HG03196 (cell line): ENCODE measurements around the gene COBL.

Experiments used
- ATAC-seq: cut with Tn5 transposase; IDR thresholded peaks from one replicate; pipeline ENCODE4 v1.9.1; 2021; ENCODE audit not compliant: unreplicated experiment

The COBL gene

GRCh38 chr7:51328351-51328801 lies 11.8 kb upstream of the COBL start:
- no peak for ATAC-seq

DNA sequence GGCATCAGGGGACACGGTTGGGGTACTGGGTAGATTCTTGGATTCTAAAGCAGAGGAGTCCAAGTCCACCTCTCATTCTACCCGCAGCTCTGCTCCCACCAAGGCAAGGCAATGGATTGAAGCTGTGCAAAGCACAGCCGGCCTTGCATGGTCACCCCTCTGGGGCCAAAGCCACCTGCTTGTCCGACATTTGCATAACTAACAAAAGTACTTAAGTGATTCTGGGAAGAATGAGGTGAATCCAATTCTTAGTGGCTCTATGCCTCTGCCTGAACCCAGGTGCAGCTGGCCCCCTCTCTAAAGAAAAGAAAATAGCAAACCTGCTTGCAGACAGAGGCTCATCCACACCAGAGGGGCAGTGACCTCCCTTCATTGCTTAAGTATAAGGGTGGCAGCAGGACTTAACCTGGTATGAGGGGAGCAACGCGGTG lies 10.7 kb upstream of the COBL start:
- ATAC-seq, result no peak

GRCh38 chr7:51326656-51327286 lies 10.2 kb upstream of the COBL start:
- no peak for ATAC-seq

DNA sequence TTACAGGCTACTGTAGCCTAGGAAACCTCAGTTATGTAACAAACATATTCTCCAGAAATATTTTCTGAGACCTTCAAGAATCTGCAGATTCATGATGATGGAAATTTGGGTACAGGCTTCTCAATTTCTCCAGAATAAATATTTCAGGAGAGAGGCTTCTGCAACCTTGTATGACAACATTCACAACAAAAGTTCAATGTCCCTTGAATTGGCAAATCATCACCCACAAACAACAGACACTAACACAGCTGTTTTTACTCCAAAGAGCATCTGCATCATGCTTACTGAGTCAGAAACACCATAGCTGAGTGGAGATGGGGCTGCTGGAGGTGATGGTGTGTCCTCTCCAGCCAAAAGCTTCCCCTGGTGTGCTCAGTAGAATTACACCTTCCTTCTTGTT lies 9.3 kb upstream of the COBL start:
- no peak for ATAC-seq

DNA sequence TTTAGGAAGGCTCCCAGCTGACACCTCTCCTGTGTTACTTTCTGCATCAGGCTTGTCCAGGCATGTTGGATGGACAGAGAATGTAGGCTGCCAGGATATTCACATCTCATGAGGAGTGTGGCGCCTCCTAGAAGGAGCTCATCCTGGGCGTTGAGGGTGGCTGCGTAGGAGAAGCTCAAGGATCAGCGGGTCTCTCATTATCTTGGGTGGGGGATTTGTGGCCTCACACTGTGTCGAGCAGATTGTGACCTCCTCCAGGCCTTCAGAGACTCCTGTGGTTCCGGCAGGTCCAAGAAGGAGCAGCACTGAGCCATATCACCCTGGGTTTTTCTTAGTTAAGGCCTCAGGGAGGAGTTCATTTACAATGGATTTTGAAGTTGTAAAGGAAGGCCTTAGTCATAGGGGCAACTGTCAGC lies 8.7 kb upstream of the COBL start:
- no peak for ATAC-seq

GRCh38 chr7:51324206-51324898 lies 7.7 kb upstream of the COBL start:
- ATAC-seq, result no peak

DNA sequence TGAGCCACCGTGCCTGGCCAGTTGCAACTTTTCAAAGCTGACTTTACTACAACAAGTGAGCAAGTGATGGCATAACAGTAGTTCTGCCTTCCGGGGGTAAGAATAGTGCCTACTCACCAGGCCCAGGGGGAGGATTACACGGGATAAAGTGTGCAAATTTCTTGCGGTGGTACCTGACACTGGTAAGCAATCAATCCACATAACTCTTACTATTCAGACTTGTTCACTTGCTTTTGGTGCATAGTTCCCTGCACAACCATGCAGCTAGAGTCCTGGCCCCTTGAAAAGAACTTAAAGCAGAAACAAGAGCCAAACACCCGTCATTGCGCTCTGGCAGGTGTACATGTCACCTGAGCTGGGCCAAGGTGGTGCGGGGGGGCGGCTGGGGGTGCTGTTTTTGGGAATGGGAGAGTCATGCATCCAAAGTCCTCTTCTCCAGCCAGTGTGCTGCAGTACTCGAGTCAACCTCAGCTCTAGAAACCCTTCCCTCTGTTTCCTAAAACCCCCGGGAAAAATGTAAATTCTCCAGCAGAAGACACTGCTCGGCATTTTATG lies 5.4 kb upstream of the COBL start:
- no peak for ATAC-seq

- ATAC-seq, result no peak
Observed at GRCh38 chr7:51318886-51319579, 2.4 kb upstream of the COBL start.

DNA sequence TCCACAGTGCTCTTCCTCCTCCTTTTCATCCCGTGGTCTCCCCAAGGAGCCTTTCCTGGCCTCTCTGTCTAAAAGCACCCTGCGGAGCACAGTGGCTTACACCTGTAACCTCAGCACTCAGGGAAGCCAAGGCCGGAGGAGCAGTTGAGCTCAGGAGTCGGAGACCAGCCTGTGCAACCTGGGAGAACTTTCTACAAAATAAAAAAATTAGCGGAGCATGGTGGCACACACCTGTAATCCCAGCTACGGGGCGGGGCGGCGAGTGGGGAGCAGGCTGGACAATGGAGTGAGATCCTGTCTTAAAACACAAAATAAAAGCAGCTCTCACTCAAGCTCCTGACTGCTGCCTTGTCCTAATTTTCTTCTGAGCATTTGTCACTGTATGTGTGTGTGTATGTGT lies 1.4 kb upstream of the COBL start:
- no peak for ATAC-seq

DNA sequence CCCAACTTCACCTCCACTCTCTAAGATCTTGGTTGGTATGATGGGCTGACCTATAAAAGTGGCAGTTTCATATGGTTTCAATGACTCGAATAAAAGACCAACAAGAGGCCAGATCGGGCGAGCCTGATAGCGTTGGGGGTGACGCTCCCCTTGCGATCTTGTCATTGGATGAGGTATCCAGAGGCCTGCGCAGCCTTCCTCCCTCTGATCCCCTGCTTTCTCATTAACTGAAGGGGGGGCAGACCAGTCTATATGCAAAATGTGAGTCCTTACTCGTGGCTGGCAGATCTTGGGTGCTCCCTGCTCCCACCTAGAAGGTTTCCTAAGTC lies 937 bp upstream of the COBL start:
- no peak for ATAC-seq

DNA sequence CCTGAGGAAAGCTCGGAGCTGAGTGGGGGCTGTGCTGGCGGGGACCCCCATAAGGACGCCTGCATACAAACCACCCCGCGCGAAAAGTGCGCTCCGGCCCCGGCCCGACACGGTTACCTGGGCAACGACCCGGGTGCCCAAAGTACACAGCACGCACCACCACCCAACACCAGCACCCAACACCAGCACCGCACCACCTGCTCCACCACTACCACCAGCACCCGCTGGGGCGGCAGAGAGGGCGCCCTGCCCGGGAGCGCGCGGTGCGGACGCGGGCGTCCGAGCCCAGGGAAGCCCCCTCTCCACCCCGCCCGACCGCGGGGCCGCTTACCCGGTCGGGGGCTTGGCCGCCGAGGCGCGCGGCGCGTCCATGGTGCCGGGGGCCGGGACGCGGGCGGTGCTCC lies 345 bp downstream of the COBL start:
- ATAC-seq, result no peak

GRCh38 chr7:51315393-51316261 lies 982 bp downstream of the COBL start:
- no peak for ATAC-seq

- ATAC-seq, result no peak
Observed at GRCh38 chr7:51314726-51315125, 1.9 kb downstream of the COBL start.

- no peak for ATAC-seq
Observed at GRCh38 chr7:51313738-51314425, 2.7 kb downstream of the COBL start.

- ATAC-seq, result no peak
Observed at GRCh38 chr7:51312951-51313737, 3.5 kb downstream of the COBL start.

DNA sequence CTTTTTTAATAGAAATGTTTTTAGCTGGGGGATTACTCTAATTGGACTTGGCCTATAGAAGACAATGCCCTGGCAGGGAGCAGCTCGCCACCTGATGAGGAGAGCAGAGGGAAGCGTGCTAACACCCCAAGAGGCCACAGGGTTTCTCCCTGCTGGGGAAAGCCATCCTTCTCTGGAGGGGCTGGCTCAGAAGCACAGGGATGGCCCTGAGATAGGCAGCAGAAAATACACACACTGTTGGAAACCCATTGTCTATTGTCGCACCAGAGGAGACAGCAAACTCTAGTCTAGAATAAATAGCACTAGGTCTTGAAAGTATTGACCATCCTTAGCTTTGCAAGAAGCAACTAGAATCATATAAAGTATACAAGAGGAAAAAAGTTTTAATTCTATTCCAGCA lies 5.4 kb downstream of the COBL start:
- no peak for ATAC-seq

- ATAC-seq, result no peak
Observed at GRCh38 chr7:51310131-51310583, 6.5 kb downstream of the COBL start.

DNA sequence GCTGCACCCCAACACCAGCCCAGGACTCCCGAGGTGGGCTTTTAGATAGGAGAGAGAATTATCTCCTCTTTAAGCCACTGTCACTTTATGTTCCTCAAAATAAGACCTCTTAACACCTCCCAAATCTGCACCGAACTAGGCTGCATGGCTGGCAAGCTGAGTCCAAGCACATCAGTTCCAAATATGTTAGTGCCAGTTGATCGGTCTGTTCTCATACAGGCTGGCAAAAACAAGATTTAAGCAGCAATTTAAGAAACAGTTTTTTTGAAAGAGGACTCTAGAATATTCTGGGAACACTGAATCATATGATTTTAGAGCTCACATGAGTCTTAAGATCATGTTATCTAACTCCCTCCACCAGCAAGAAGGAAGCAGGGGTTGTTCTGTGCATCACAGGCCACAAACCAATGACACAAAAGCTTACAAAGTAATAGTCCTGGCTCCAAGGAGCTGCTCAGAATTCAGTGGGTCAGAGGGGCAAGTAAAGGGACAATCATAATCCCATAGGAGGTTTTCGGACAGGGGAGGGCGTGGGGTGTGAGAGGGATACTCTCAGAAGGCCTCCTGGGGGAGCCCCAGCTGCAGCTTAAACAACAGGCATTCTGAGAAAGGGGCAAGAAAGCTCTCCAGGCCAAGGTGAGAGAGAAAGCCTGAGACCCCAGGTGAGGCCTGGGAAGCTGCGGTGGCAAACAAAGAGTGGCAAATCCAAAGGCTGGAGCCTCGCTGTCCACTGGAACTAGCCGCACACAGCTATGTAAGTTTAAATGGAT lies 7.1 kb downstream of the COBL start:
- no peak for ATAC-seq

DNA sequence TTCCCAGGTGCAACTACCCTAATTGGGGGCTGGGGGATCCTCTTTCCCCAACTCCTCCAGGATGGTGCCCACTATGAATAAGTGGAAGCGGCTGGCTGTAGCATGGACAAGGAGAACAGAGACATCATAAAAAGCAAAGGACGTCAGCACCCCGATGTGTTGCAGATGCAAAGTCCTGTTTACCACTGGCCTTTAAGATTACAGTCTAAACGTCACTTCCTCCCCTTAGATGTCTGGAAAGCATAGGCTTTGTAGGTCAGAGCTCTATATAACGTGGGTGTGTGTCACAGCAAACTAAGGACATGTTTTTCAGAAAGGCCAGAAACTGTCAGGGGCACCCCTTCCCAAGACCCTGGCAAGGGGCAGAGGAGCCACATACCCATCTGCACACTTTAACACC lies 7.9 kb downstream of the COBL start:
- no peak for ATAC-seq
